ENCODE data around the gene NETO2.

GRCh38 chr16:47136099-47136842, 7.5 kb downstream of the NETO2 start:
- no peak for TF ChIP-seq CTCF (IDR thresholded peaks at IDR 0.05; ENCODE audit: low read depth, low read length)
- no peak for TF ChIP-seq EZH2phosphoT487 (IDR thresholded peaks at IDR 0.05; ENCODE audit: low read depth)

Measured in OCI-LY3 (cell line).